H1 (cell line): ENCODE measurements around the gene DLG5. TPM values are rescaled to one million over a fixed set of nuclear protein-coding genes. Genes with fewer than 3 reads are reported as not detected.
A peak's percentile ranks its signal among the peaks of the same experiment; 100 is the strongest.

Experiments
- CTCF ChIA-PET: fragments of 300-600 bp; sonication (Branson Sonifier 250); formaldehyde crosslinking; loops from one replicate; lab custom pipeline; 2021; ENCODE audit not compliant: partially characterized antibody; lab: Charles Lee
- POLR2A ChIA-PET: fragments of 300-600 bp; sonication (Branson Sonifier 250); formaldehyde crosslinking; loops from one replicate; lab custom pipeline; 2021; ENCODE audit warnings: inconsistent platforms; ENCODE audit not compliant: partially characterized antibody; lab: Charles Lee
- DNase-seq, 2 experiments: peaks; one replicate each; pipeline versions ENCODE4 v3.0.0 to v3.0.0-alpha.2; 2010 to 2022; ENCODE audit warnings: low spot score in 2 of 2, low read depth in 1 of 2, mixed read lengths in 1 of 2
- FAIRE-seq: peaks from 2 replicates; lab custom pipeline; 2011; peaks lifted over from hg19 to GRCh38; lab: Jason Lieb, UNC
- H2AFZ ChIP-seq: 2 replicates; pipeline ENCODE4 v1.8.1; 2012; ENCODE audit warnings: low read length, inconsistent platforms
- H2AK5ac ChIP-seq: 2 replicates; pipeline ENCODE4 v1.6.1; 2013; ENCODE audit warnings: low read depth, low read length
- H2BK120ac ChIP-seq: replicated peaks from 2 replicates; pipeline ENCODE3; 2013; ENCODE audit warnings: low read depth, low read length, inconsistent platforms
- H2BK12ac ChIP-seq: 2 replicates; pipeline ENCODE4 v1.6.1; 2013; ENCODE audit warnings: low read depth, low read length
- H2BK15ac ChIP-seq: 2 replicates; pipeline ENCODE4 v1.6.1; 2013; ENCODE audit warnings: low read length
- H2BK20ac ChIP-seq: 2 replicates; pipeline ENCODE4 v1.6.1; 2013; ENCODE audit warnings: low read length
- H2BK5ac ChIP-seq: 2 replicates; pipeline ENCODE4 v1.6.1; 2013; ENCODE audit warnings: low read depth, low read length
- H3K14ac ChIP-seq: 2 replicates; pipeline ENCODE4 v1.6.1; 2013; ENCODE audit warnings: inconsistent platforms; ENCODE audit not compliant: insufficient read length
- H3K18ac ChIP-seq: 2 replicates; pipeline ENCODE4 v1.6.1; 2013; ENCODE audit warnings: low read length; ENCODE audit errors: extremely low read depth
- H3K23ac ChIP-seq: 2 replicates; pipeline ENCODE4 v1.6.1; 2013; ENCODE audit warnings: inconsistent platforms; ENCODE audit not compliant: insufficient read length
- H3K23me2 ChIP-seq: 2 replicates; pipeline ENCODE4 v1.6.1; 2013; ENCODE audit warnings: low read depth, low read length
- H3K27ac ChIP-seq: 2 replicates; pipeline ENCODE4 v1.6.1; 2011; ENCODE audit warnings: low read depth, low read length, inconsistent platforms
- H3K27me3 ChIP-seq, 4 experiments: replicated peaks in 1 of 4; 1 replicate in 1 of 4; 2 replicates in 3 of 4; pipeline versions ENCODE4 v1.6.1 to v1.8.1; 2011 to 2013; ENCODE audit warnings: low read length in 3 of 4, mild to moderate bottlenecking in 3 of 4, inconsistent platforms in 2 of 4, mixed read lengths in 2 of 4, moderate library complexity in 1 of 4; ENCODE audit not compliant: control insufficient read depth in 3 of 4, insufficient read depth in 3 of 4; ENCODE audit errors: extremely low read depth in 1 of 4
- H3K36me3 ChIP-seq, 4 experiments: 2 replicates each; pipeline versions ENCODE4 v1.6.1 to v1.8.1; 2011 to 2013; ENCODE audit warnings: mild to moderate bottlenecking in 4 of 4, low read length in 3 of 4, moderate library complexity in 2 of 4, control low read depth in 1 of 4, inconsistent platforms in 1 of 4; ENCODE audit not compliant: insufficient read depth in 4 of 4, control insufficient read depth in 2 of 4
- H3K4ac ChIP-seq: replicated peaks from 2 replicates; pipeline ENCODE3; 2013; ENCODE audit warnings: low read length, low read depth, mixed read lengths, inconsistent platforms; ENCODE audit not compliant: insufficient read length
- H3K4me1 ChIP-seq, 4 experiments: replicated peaks in 1 of 4; 1 replicate in 1 of 4; 2 replicates in 3 of 4; pipeline versions ENCODE4 v1.6.1 to v1.8.1; 2011 to 2013; ENCODE audit warnings: low read length in 3 of 4, inconsistent platforms in 2 of 4, mixed read lengths in 1 of 4; ENCODE audit not compliant: insufficient read depth in 4 of 4, control insufficient read depth in 3 of 4
- H3K4me2 ChIP-seq, 2 experiments: 2 replicates each; pipeline versions ENCODE4 v1.6.1 to v1.8.1; 2011 to 2013; ENCODE audit warnings: low read depth in 2 of 2, low read length in 2 of 2, control low read depth in 1 of 2, inconsistent platforms in 1 of 2, mild to moderate bottlenecking in 1 of 2; ENCODE audit not compliant: insufficient read depth in 1 of 2
- H3K4me3 ChIP-seq, 4 experiments: fragments of 200-600, 300-600 bp in 1 of 4; sonication (generic), shearing (Covaris generic), sonication (Bioruptor Twin) in 1 of 4; 2 replicates each; pipeline versions ENCODE4 v1.5.1 to v1.8.1; 2011 to 2016; ENCODE audit warnings: low read length in 4 of 4, low read depth in 3 of 4, control low read depth in 2 of 4, inconsistent platforms in 2 of 4, mild to moderate bottlenecking in 2 of 4, mixed read lengths in 1 of 4, moderate library complexity in 1 of 4; ENCODE audit not compliant: insufficient read depth in 2 of 4; ENCODE audit errors: extremely low read depth in 1 of 4
- H3K56ac ChIP-seq: replicated peaks from 2 replicates; pipeline ENCODE3; 2013; ENCODE audit warnings: low read depth, mild to moderate bottlenecking, mixed read lengths, low read length, inconsistent platforms; ENCODE audit not compliant: insufficient read length
- H3K79me1 ChIP-seq: 2 replicates; pipeline ENCODE4 v1.6.1; 2013; ENCODE audit warnings: low read depth, low read length, control low read depth
- H3K79me2 ChIP-seq, 2 experiments: 2 replicates each; pipeline versions ENCODE4 v1.6.1 to v1.8.1; 2012 to 2013; ENCODE audit warnings: low read length in 2 of 2, mild to moderate bottlenecking in 2 of 2, inconsistent platforms in 1 of 2; ENCODE audit not compliant: insufficient read depth in 2 of 2, control insufficient read depth in 1 of 2
- H3K9ac ChIP-seq, 4 experiments: replicated peaks in 1 of 4; 1 replicate in 1 of 4; 2 replicates in 3 of 4; pipeline versions ENCODE4 v1.6.1 to v1.8.1; 2011 to 2013; ENCODE audit warnings: low read depth in 3 of 4, low read length in 3 of 4, control low read depth in 2 of 4, mild to moderate bottlenecking in 2 of 4, moderate library complexity in 2 of 4, inconsistent platforms in 1 of 4; ENCODE audit errors: extremely low read depth in 1 of 4
- H3K9me3 ChIP-seq, 2 experiments: 2 replicates each; pipeline versions ENCODE4 v1.6.1 to v1.8.1; 2012 to 2013; ENCODE audit warnings: mild to moderate bottlenecking in 2 of 2, moderate library complexity in 2 of 2, control low read depth in 1 of 2, inconsistent platforms in 1 of 2, low read depth in 1 of 2, low read length in 1 of 2, mixed read lengths in 1 of 2; ENCODE audit not compliant: insufficient read depth in 2 of 2
- H4K20me1 ChIP-seq, 2 experiments: replicated peaks in 1 of 2; 2 replicates each; pipeline versions ENCODE3 to v1.8.1; 2011 to 2013; ENCODE audit warnings: inconsistent platforms in 2 of 2, low read length in 2 of 2, mild to moderate bottlenecking in 1 of 2; ENCODE audit not compliant: insufficient read depth in 2 of 2, control insufficient read depth in 1 of 2
- H4K5ac ChIP-seq: 2 replicates; pipeline ENCODE4 v1.6.1; 2013; ENCODE audit warnings: low read length, low read depth, mixed read lengths, inconsistent platforms; ENCODE audit not compliant: insufficient read length
- H4K8ac ChIP-seq: 2 replicates; pipeline ENCODE4 v1.8.0; 2013; ENCODE audit warnings: mild to moderate bottlenecking, moderate library complexity, low read length, inconsistent platforms; ENCODE audit not compliant: insufficient read depth; ENCODE audit errors: extremely low read depth
- H4K91ac ChIP-seq: replicated peaks from 2 replicates; pipeline ENCODE3; 2013; ENCODE audit warnings: low read length, mixed read lengths, inconsistent platforms; ENCODE audit not compliant: insufficient read length
- ATF2 ChIP-seq: IDR thresholded peaks from 2 replicates; pipeline ENCODE4 v1.6.1; 2012; ENCODE audit warnings: low read length, inconsistent platforms
- FOSL1 ChIP-seq: IDR thresholded peaks from 2 replicates; pipeline ENCODE4 v1.6.1; 2011; ENCODE audit warnings: mild to moderate bottlenecking, low read depth, low read length, moderate library complexity; ENCODE audit not compliant: insufficient read depth
- KDM5A ChIP-seq: fragments of 200-600 bp; IDR thresholded peaks from 2 replicates; pipeline ENCODE4 v1.7.1; 2012; ENCODE audit warnings: mild to moderate bottlenecking, low read length, inconsistent platforms, mixed read lengths
- MAFK ChIP-seq: IDR thresholded peaks from 2 replicates; pipeline ENCODE4 v1.6.1; 2012; ENCODE audit warnings: low read depth, mild to moderate bottlenecking, improper control_type of control experiment, low read length
- POU5F1 ChIP-seq: IDR thresholded peaks from 2 replicates; pipeline ENCODE4 v1.6.1; 2011; ENCODE audit warnings: low read depth, mild to moderate bottlenecking, low read length, moderate library complexity
- RAD21 ChIP-seq, 2 experiments: IDR thresholded peaks in 1 of 2; conservative IDR thresholded peaks in 1 of 2; 2 replicates each; pipeline ENCODE4 v1.6.1; 2011; ENCODE audit warnings: low read depth in 2 of 2, low read length in 2 of 2, improper control_type of control experiment in 1 of 2, inconsistent platforms in 1 of 2, mild to moderate bottlenecking in 1 of 2, moderate library complexity in 1 of 2
- SIX5 ChIP-seq: IDR thresholded peaks from 2 replicates; pipeline ENCODE4 v1.6.1; 2011; ENCODE audit warnings: mild to moderate bottlenecking, low read depth, low read length
- TAF7 ChIP-seq: optimal IDR thresholded peaks from 2 replicates; pipeline ENCODE3; 2011; ENCODE audit warnings: low read depth, mild to moderate bottlenecking, inconsistent platforms, low read length, moderate library complexity, borderline replicate concordance
- WGBS, 2 experiments: shearing (Covaris generic) in 1 of 2; methylation state at CpG; one replicate each; pipeline versions ENCODE4 v1.1.6 to v1.1.7; 2013 to 2015; ENCODE audit warnings: low lambda C conversion rate in 2 of 2, mixed read lengths in 2 of 2, inconsistent platforms in 1 of 2, low coverage in 1 of 2, missing lambda C conversion rate in 1 of 2; ENCODE audit not compliant: insufficient replicate concordance in 2 of 2, insufficient coverage in 1 of 2, insufficient read length in 1 of 2; ENCODE audit errors: extremely low coverage in 1 of 2, missing lambda C conversion rate in 1 of 2; 5-methylcytosine and 5-hydroxymethylcytosine counted together
- polyA plus RNA-seq, 7 experiments: library from polyadenylated mRNA; depleted of rRNA in 3 of 7; stranded (reverse) in 5 of 7; unstranded in 2 of 7; fragments of >200 nt in 5 of 7; fragments of 200-250 nt in 2 of 7; gene quantifications; 1 replicate in 5 of 7; 2 replicates in 1 of 7; 4 replicates in 1 of 7; pipeline versions ENCODE4 v1.2.1 to v1.2.3, GENCODE V29; 2011 to 2013; ENCODE audit warnings: missing spikeins in 2 of 7, mixed read lengths in 2 of 7
- total RNA-seq: library from RNA; stranded (reverse); fragmentation: NEBNext Ultra II Directional; extraction: Animal tissue kit (Norgen Biotek cat#: 25700); gene quantifications from 2 replicates; pipeline ENCODE4 v1.2.1, GENCODE V29; 2021

DLG5 gene
- total and polyA plus RNA-seq, 2 of the 8 experiments (the other 6 are each of a cell fraction or from before 2014, with no cell fraction given) = 15.6 to 71.4 TPM

- H3K9me3 ChIP-seq = no peaks in the 10 kb centered on the region
- H3K4me3 ChIP-seq = no peak overlapping the region
- H4K5ac ChIP-seq = no peak overlapping the region
- no peak overlapping the region for H3K4ac ChIP-seq
- H2AK5ac ChIP-seq = no peak overlapping the region; the same call in 1 of the 2 replicates
- no peak overlapping the region for H3K56ac ChIP-seq
- no peak overlapping the region for H2BK20ac ChIP-seq
- H3K79me2 ChIP-seq = peaks cover 14 to 87% of the 10 kb centered on the region in 2 experiments; a peak in 3 of 4 replicates
- H4K20me1 ChIP-seq = peaks cover 2 to 15% of the 10 kb centered on the region in 2 experiments
- H4K8ac ChIP-seq = peak overlapping the region; percentile 11; the same call in 1 of the 2 replicates
- 80% methylated on average over 7 of the region's 7 CpGs; no CpG with 5 or more reads in 1 of the 2 experiments for WGBS, 2 experiments
- no peak overlapping the region for H3K27ac ChIP-seq
- no peak overlapping the region for H3K18ac ChIP-seq
- peaks cover 8% of the 10 kb centered on the region for H3K23me2 ChIP-seq
- DNase-seq (no peak), FAIRE-seq (no peak)
- peak overlapping the region; percentile 18; the same call in 1 of the 2 replicates for H2BK5ac ChIP-seq
- H3K36me3 ChIP-seq = no peaks in the 10 kb centered on the region; a peak in 1 of 8 replicates
- no peak overlapping the region for H2BK12ac ChIP-seq
- no peak overlapping the region for H2AFZ ChIP-seq
- no peak overlapping the region for H3K4me2 ChIP-seq
- no peak overlapping the region for H3K14ac ChIP-seq
- POLR2A ChIA-PET = interaction anchor here (1.0 to 1.4 kb wide), 2 partner anchors 26 to 30 kb away, joined by 3 to 4 read pairs; no protein-coding TSS in a partner anchor
- H2BK120ac ChIP-seq = no peak overlapping the region
- no peak overlapping the region; a peak in 1 of 7 replicates for H3K9ac ChIP-seq
- no peak overlapping the region for H3K23ac ChIP-seq
- H4K91ac ChIP-seq = no peak overlapping the region
- no peak overlapping the region for H2BK15ac ChIP-seq
- CTCF ChIA-PET = interaction anchor here (0.6 to 4.9 kb wide), 7 partner anchors 12 to 1551 kb away, joined by 3 to 36 read pairs (median 4); no protein-coding TSS in a partner anchor
- peaks cover 16% of the 10 kb centered on the region for H3K79me1 ChIP-seq
- H3K4me1 ChIP-seq = peaks cover 5 to 12% (median 10%) of the 10 kb centered on the region in 4 experiments
- H3K27me3 ChIP-seq = no peaks in the 10 kb centered on the region
- TF ChIP-seq POU5F1 = no peak
- no peak for TF ChIP-seq ATF2
- TF ChIP-seq TAF7 = no peak
- TF ChIP-seq SIX5 = no peak
- TF ChIP-seq FOSL1 = no peak
- no peak for TF ChIP-seq MAFK
- no peak for TF ChIP-seq KDM5A
- no peak for TF ChIP-seq RAD21 (IDR thresholded peaks at IDR 0.05 in 1 of 2, conservative IDR thresholded peaks at IDR 0.05 in 1 of 2; ENCODE audit: low read depth in 2 of 2, low read length in 2 of 2)
Observed at GRCh38 chr10:77921395-77921794, 5.2 kb downstream of the DLG5 start.
